ENCODE measurements around the gene SLC36A1. TPM values are rescaled to one million over a fixed set of nuclear protein-coding genes. Genes with fewer than 3 reads are reported as not detected.

SLC36A1 gene
- total and polyA plus RNA-seq, 2 of the 8 experiments (the other 6 are each of a cell fraction or from before 2014, with no cell fraction given), result 6.6 to 9.6 TPM

GRCh38 chr5:151490627-151491026 lies 43.2 kb downstream of the SLC36A1 start (continued):
- no peak for TF ChIP-seq EP300 (IDR thresholded peaks at IDR 0.05; ENCODE audit: borderline replicate concordance in 1 of 2, low read depth in 2 of 2, low read length in 2 of 2)
- TF ChIP-seq POU5F1 (IDR thresholded peaks at IDR 0.05; ENCODE audit: low read depth, low read length), result no peak
- TF ChIP-seq SP4 (IDR thresholded peaks at IDR 0.05; ENCODE audit: low read length), result no peak
